KG1 (cell line): ENCODE results near the gene CDK5RAP2.

Source experiments
- DNase-seq: peaks from one replicate; lab custom pipeline; 2025; lab: John Stamatoyannopoulos, UW

The CDK5RAP2 gene

GRCh38 chr9:120399940-120400339, 180.0 kb downstream of the CDK5RAP2 start:
- no peak for DNase-seq

- DNase-seq, result no peak
Observed at GRCh38 chr9:120398286-120398685, 181.7 kb downstream of the CDK5RAP2 start.

- no peak for DNase-seq
Observed at GRCh38 chr9:120397453-120397852, 182.5 kb downstream of the CDK5RAP2 start.

GRCh38 chr9:120396931-120397330, 183.0 kb downstream of the CDK5RAP2 start:
- no peak for DNase-seq

GRCh38 chr9:120396418-120396817, 183.5 kb downstream of the CDK5RAP2 start:
- DNase-seq, result no peak

- DNase-seq, result no peak
Observed at GRCh38 chr9:120395376-120395775, 184.6 kb downstream of the CDK5RAP2 start.

- DNase-seq, result no peak
Observed at GRCh38 chr9:120394058-120394669, 185.8 kb downstream of the CDK5RAP2 start.

GRCh38 chr9:120393386-120394057, 186.4 kb downstream of the CDK5RAP2 start:
- DNase-seq, result no peak

GRCh38 chr9:120392711-120393110, 187.3 kb downstream of the CDK5RAP2 start:
- no peak for DNase-seq

GRCh38 chr9:120392245-120392644, 187.7 kb downstream of the CDK5RAP2 start:
- no peak for DNase-seq

GRCh38 chr9:120391691-120392090, 188.3 kb downstream of the CDK5RAP2 start:
- DNase-seq, result no peak

GRCh38 chr9:120390637-120391190, 189.3 kb downstream of the CDK5RAP2 start:
- no peak for DNase-seq

GRCh38 chr9:120389867-120390266, 190.1 kb downstream of the CDK5RAP2 start:
- DNase-seq, result no peak

GRCh38 chr9:120389300-120389699, 190.7 kb downstream of the CDK5RAP2 start:
- DNase-seq, result no peak

GRCh38 chr9:120388003-120388855, 191.7 kb downstream of the CDK5RAP2 start:
- DNase-seq, result no peak

- no peak for DNase-seq
Observed at GRCh38 chr9:120387257-120388002, 192.5 kb downstream of the CDK5RAP2 start.

- DNase-seq, result no peak
Observed at GRCh38 chr9:120386390-120387131, 193.4 kb downstream of the CDK5RAP2 start.

- no peak for DNase-seq
Observed at GRCh38 chr9:120385606-120386389, 194.2 kb downstream of the CDK5RAP2 start.

- no peak for DNase-seq
Observed at GRCh38 chr9:120384925-120385272, 195.1 kb downstream of the CDK5RAP2 start.
